Glutamatergic neuron (in vitro differentiated cells): ENCODE results near the gene FBXW8. TPM values are rescaled to one million over a fixed set of nuclear protein-coding genes. Genes with fewer than 3 reads are reported as not detected.
A peak's percentile ranks its signal among the peaks of the same experiment; 100 is the strongest.

ENCODE experiments used
- DNase-seq: peaks from one replicate; pipeline ENCODE4 v3.0.0; 2022
- H3K27ac Mint-ChIP-seq: one replicate; pipeline ENCODE4 v1.8.0; 2020; ENCODE audit warnings: mild to moderate bottlenecking, mixed read lengths, inconsistent platforms; ENCODE audit not compliant: unreplicated experiment
- H3K27me3 Mint-ChIP-seq: one replicate; pipeline ENCODE4 v1.8.0; 2020; ENCODE audit warnings: mild to moderate bottlenecking, moderate library complexity, mixed read lengths, inconsistent platforms; ENCODE audit not compliant: unreplicated experiment
- H3K36me3 Mint-ChIP-seq: one replicate; pipeline ENCODE4 v1.8.0; 2020; ENCODE audit warnings: mild to moderate bottlenecking, mixed read lengths, inconsistent platforms; ENCODE audit not compliant: unreplicated experiment
- H3K4me1 Mint-ChIP-seq: one replicate; pipeline ENCODE4 v1.8.0; 2020; ENCODE audit warnings: mild to moderate bottlenecking, low read depth, mixed read lengths, inconsistent platforms; ENCODE audit not compliant: unreplicated experiment
- H3K4me3 Mint-ChIP-seq: one replicate; pipeline ENCODE4 v1.8.0; 2020; ENCODE audit warnings: mild to moderate bottlenecking, mixed read lengths, inconsistent platforms; ENCODE audit not compliant: unreplicated experiment
- H3K9me3 Mint-ChIP-seq: one replicate; pipeline ENCODE4 v1.8.0; 2020; ENCODE audit warnings: mild to moderate bottlenecking, moderate library complexity, mixed read lengths, inconsistent platforms; ENCODE audit not compliant: unreplicated experiment
- CTCF ChIP-seq: fragments of 200-600 bp; sonication (generic); IDR thresholded peaks from one replicate; pipeline ENCODE4 v1.5.0; 2021; ENCODE audit not compliant: partially characterized antibody, unreplicated experiment
- total RNA-seq: library from RNA; stranded (reverse); fragmentation: NEBNext Ultra II Directional; extraction: Animal tissue kit (Norgen Biotek cat#: 25700); gene quantifications from one replicate; pipeline ENCODE4 v1.2.1, GENCODE V29; 2021; ENCODE audit not compliant: unreplicated experiment

FBXW8 gene
- total RNA-seq, 1 donor from 2014 or later = 16.2 TPM

- Mint-ChIP-seq H3K4me1 (peaks cover 10% of the 10 kb centered on the region), H3K4me3 (peak overlapping the region; percentile 20), H3K9me3 (peaks cover 3% of the 10 kb centered on the region)
Observed at GRCh38 chr12:117042171-117042842, 131.6 kb downstream of the FBXW8 start.

GRCh38 chr12:117042862-117043261, 132.1 kb downstream of the FBXW8 start:
- Mint-ChIP-seq H3K27me3 (peaks cover 2% of the 10 kb centered on the region), H3K27ac (no peak overlapping the region)

More at GRCh38 chr12:117042171-117042842, 131.6 kb downstream of the FBXW8 start:
- Mint-ChIP-seq H3K27ac (no peak overlapping the region), H3K36me3 (no peaks in the 10 kb centered on the region), H3K27me3 (peaks cover 2% of the 10 kb centered on the region)
- no peak for DNase-seq
- no peak for TF ChIP-seq CTCF

GRCh38 chr12:117044311-117044710, 133.6 kb downstream of the FBXW8 start:
- Mint-ChIP-seq H3K27me3 (peaks cover 2% of the 10 kb centered on the region), H3K4me3 (no peak overlapping the region), H3K4me1 (peaks cover 12% of the 10 kb centered on the region), H3K36me3 (no peaks in the 10 kb centered on the region), H3K9me3 (peaks cover 3% of the 10 kb centered on the region), H3K27ac (no peak overlapping the region)
- DNase-seq = no peak
- TF ChIP-seq CTCF = no peak

More at GRCh38 chr12:117042862-117043261, 132.1 kb downstream of the FBXW8 start:
- no peak for DNase-seq
- H3K9me3 Mint-ChIP-seq = peaks cover 3% of the 10 kb centered on the region
- H3K36me3 Mint-ChIP-seq = no peaks in the 10 kb centered on the region
- H3K4me3 Mint-ChIP-seq = peak overlapping the region; percentile 20
- no peak for TF ChIP-seq CTCF
- H3K4me1 Mint-ChIP-seq = peaks cover 9% of the 10 kb centered on the region

GRCh38 chr12:117044790-117045159, 134.0 kb downstream of the FBXW8 start:
- DNase-seq = no peak
- H3K9me3 Mint-ChIP-seq = peaks cover 3% of the 10 kb centered on the region
- no peak overlapping the region for H3K27ac Mint-ChIP-seq
- H3K27me3 Mint-ChIP-seq = peaks cover 2% of the 10 kb centered on the region
- no peak overlapping the region for H3K4me3 Mint-ChIP-seq
- TF ChIP-seq CTCF = no peak
- no peaks in the 10 kb centered on the region for H3K36me3 Mint-ChIP-seq
- H3K4me1 Mint-ChIP-seq = peaks cover 12% of the 10 kb centered on the region

GRCh38 chr12:117045160-117046010, 134.6 kb downstream of the FBXW8 start:
- H3K27me3 Mint-ChIP-seq = peaks cover 2% of the 10 kb centered on the region
- no peaks in the 10 kb centered on the region for H3K36me3 Mint-ChIP-seq
- peaks cover 12% of the 10 kb centered on the region for H3K4me1 Mint-ChIP-seq
- TF ChIP-seq CTCF = no peak
- peak overlapping the region; percentile 30 for H3K4me3 Mint-ChIP-seq
- peaks cover 3% of the 10 kb centered on the region for H3K9me3 Mint-ChIP-seq
- H3K27ac Mint-ChIP-seq = peak overlapping the region; percentile 22
- DNase-seq = no peak
